GM21717 (cell line): ENCODE data around the gene GTF3C4.
"Not testable (repeated sequence)": the region's sequence is repeated elsewhere in the genome, so short reads cannot be mapped to it uniquely, and the experiment has no call there.

Source experiments
- ATAC-seq: cut with Tn5 transposase; IDR thresholded peaks from one replicate; pipeline ENCODE4 v1.9.1; 2021; ENCODE audit warnings: mild to moderate bottlenecking, moderate library complexity; ENCODE audit not compliant: unreplicated experiment

The GTF3C4 gene

GRCh38 chr9:132698989-132699388, 28.7 kb downstream of the GTF3C4 start:
- no peak for ATAC-seq

- no peak for ATAC-seq
Measured at GRCh38 chr9:132699956-132700355, 29.7 kb downstream of the GTF3C4 start.

DNA sequence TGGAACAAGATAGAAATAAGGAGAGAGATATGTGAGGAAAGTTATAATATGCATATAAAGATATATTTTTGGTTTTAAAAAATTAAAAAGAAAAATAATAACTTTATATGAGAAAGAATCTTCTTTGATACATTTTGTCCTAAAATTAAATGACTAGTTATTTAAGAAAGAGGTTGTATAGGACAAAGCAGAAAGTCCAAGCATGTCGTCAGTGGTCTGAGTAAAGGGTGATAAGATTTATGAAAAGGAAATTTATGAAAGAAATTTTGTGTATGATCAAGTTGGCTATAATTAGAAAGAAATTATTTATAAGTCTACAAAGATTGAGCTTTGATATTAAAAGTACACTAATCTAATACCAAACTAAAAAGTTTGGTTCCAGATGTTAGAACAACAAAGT, 32.0 kb downstream of the GTF3C4 start:
- ATAC-seq: no peak

GRCh38 chr9:132703336-132703735, 33.1 kb downstream of the GTF3C4 start:
- ATAC-seq: no peak

GRCh38 chr9:132708239-132708638, 38.0 kb downstream of the GTF3C4 start:
- ATAC-seq: no peak

- ATAC-seq: no peak
Measured at GRCh38 chr9:132708769-132709430, 38.6 kb downstream of the GTF3C4 start.

DNA sequence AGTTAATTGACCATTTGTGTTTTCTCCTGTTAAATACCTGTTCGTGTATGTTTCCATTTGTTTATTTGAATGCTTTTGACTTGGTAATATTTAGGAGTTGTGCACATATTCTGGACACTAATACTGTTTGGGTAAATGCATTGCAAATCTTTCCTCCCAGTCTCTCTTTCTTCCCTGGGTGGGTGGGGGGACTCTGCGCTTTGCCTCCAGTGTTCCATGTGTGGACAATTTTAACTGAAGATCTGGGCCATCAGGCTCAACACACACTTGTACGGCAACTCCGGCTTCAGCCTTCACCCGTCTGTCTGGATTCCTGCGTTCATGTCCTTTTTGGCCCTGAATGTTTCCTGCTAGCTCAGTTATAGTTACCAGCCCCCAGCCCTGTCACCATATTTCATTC, 40.1 kb downstream of the GTF3C4 start:
- ATAC-seq: no peak

DNA sequence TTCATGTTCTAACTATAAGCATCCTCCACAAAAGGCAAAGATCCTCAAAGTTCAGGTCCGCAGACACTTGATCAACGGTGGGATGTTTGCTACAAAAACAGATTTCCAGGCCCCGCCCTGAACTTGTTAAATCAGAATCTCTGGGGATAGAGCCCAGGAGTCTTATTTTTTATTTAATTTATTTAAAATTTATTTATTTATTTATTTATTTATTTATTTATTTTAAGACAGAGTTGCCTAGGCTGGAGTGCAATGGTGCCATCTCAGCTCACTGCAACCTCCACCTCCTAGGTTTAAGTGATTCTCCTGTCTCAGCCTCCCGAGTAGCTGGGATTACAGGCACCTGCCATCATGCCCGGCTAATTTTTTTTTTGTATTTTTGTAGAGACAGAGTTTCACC, 40.9 kb downstream of the GTF3C4 start:
- not testable (repeated sequence) for ATAC-seq

GRCh38 chr9:132711846-132712245, 41.6 kb downstream of the GTF3C4 start:
- no peak for ATAC-seq

DNA sequence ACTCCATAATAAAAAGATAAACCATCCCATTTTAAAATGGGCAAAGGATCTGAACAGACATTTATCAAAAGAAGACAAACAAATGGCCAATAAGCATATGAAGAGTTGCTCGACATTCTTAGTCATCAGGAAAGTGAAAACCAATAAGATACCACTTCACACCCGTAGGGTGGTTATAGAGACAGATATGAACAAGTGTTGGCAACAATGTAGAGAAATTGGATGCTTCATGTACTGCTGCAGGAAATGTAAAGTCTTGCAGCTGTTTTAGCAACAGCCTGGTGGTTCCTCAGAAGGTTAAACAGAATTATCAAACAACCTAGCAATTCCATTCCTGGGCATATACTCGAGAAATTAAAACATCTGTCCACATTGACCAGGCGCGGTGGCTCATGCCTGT, 42.5 kb downstream of the GTF3C4 start:
- ATAC-seq: no peak

GRCh38 chr9:132716007-132716406, 45.7 kb downstream of the GTF3C4 start:
- no peak for ATAC-seq

DNA sequence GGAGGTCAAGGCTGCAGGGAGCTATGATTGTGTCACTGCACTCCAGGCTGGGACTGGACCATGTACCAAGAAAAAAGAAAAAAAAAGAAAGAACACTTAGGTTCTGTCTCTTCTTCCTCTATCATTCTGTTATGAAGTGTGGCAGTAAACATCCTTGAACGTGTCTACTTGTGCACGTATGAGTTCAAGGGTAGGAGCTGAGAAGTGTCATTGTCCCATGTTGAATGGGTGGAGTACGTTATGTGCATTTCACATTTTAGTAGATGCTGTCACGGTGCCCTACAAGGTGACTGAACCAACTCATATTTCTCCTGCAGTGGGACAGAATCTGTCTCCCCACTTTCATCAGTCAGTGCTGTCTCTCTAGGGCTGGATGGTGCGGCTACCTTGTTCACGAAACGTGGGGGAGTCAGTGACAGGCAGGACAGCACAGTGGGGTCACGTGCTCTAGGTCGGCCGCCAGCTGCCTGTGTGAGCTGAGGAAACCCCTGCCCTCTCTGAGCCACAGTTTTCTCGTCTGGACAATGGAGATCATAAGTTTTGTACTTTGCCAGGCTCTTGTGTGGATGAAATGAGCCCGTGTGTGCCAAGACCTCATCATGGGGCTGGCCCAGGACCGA, 47.2 kb downstream of the GTF3C4 start:
- ATAC-seq: no peak

- ATAC-seq: not testable (repeated sequence)
Measured at GRCh38 chr9:132718381-132718928, 48.2 kb downstream of the GTF3C4 start.

DNA sequence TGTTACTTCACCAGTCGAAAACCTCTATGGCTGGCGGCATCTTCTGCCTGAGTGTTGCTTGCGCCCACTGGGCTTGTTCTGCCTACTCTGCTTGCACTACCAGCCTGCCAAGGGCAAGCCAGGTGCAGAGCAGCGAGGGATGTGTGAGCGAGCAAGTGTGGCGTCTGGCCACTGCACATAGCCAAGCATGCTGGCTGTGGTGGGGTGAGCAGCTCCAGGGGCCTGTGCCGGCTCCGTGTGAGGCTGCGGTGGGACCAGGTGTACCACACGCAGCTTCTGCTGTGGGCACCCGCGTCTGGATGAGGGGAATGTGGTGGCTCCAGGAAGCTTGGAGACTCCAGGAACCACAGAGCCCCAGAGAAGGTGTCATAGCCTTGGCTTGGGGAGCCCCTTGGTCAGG, 51.4 kb downstream of the GTF3C4 start:
- no peak for ATAC-seq

GRCh38 chr9:132722564-132723065, 52.4 kb downstream of the GTF3C4 start:
- no peak for ATAC-seq

- ATAC-seq: no peak
Measured at GRCh38 chr9:132723809-132724208, 53.5 kb downstream of the GTF3C4 start.

- ATAC-seq: no peak
Measured at GRCh38 chr9:132725306-132725705, 55.0 kb downstream of the GTF3C4 start.

GRCh38 chr9:132726576-132727130, 56.4 kb downstream of the GTF3C4 start:
- ATAC-seq: no peak

GRCh38 chr9:132728071-132728470, 57.8 kb downstream of the GTF3C4 start:
- ATAC-seq: no peak

DNA sequence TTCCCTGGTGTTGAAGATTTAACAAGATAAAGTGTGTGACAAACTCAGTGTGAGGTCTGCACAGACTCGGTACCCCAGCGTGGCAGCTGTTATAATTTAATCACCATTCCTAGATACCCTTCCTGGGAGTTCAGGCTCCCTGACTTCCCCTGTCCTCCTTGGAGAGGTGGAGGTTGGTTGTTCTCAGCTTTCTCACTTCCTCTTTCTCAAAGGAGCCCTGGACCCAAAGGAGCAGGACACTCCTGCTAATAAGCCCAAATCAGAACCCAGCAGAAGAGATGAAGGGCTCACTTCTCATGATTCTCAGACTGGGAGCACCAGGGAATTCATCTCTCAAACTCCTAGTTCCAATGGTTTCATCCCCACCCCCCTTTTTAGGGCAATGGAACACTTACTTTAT, 58.2 kb downstream of the GTF3C4 start:
- ATAC-seq: no peak

DNA sequence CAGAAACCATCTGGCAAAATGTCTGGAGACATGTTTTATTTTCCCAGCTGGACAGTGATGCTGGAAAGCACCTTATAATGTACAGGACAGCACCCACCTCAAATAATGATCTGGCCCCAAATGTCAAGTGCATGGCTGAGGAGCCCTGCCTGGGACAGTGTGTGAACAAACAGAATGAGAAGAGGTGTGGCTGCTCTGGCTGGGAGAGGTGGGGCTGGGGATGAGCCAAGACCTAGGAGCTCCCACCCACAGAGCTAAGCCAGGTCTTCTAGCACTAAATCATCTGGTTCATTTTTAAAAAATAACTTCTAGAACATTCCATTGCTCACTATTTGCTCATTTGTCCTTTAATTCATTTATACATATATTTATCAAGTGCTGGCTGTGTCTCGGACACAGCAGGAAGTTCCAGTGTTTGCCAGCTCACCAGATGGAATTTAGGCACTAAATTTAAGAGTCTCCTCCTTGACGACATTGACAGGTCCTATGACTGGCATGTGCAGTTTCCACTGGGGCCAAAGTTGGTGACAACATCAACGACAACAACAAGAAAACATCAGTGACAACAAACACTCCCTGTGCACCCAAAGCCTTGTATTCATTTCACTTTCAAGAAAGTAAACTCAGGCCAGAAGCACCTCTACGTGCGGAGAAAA, 59.1 kb downstream of the GTF3C4 start:
- no peak for ATAC-seq
